VCaP (cell line): ENCODE data around the gene TSPAN18.

Experiments used
- H3K27ac ChIP-seq: fragments of 450-650 bp; 2 replicates; pipeline ENCODE4 v1.5.1; 2017
- CTCF ChIP-seq: fragments of 450-650 bp; conservative IDR thresholded peaks from 2 replicates; pipeline ENCODE4 v1.5.1; 2017; ENCODE audit warnings: mild to moderate bottlenecking, moderate library complexity

Gene TSPAN18

GRCh38 chr11:44954051-44954906 is 227.5 kb downstream of the TSPAN18 start:
- no peak for TF ChIP-seq CTCF
- no peak overlapping the region for H3K27ac ChIP-seq

DNA sequence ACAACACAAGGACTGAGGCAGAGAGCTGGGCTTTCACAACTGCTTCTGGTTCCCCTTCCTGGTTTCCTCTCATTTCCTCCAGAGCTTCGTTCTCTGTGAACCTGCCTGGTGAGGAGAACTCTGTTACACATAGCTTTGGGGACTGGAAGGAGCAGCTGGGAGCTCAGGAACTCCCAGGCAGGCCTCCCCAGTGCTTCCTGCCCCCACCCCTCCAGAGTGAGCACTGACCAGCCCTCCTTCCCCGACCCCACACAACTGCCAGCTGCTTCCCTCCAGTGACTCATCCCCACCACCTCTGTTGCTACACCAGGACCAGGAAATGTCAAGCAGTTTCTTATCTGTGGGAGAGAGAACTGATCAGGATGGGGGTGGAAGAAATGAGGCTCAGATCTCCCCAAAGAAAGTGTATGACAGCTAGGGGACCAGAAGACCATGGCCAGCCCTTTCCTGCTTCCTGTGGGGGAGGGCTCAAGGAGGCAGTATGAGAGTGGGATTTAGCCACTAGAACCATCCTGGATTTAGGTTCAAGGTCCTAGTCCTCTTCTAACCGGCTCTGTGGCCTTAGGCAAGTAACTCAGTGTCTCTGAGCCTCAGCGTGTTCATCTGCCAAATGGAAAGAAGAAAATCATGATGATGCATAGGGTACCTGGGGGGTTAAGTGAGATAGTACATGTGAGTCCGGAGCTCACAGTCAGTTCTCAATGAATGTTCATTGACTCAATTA is 228.4 kb downstream of the TSPAN18 start:
- H3K27ac ChIP-seq: no peak overlapping the region
- TF ChIP-seq CTCF: no peak

- no peak overlapping the region for H3K27ac ChIP-seq
- no peak for TF ChIP-seq CTCF
Measured at GRCh38 chr11:44957040-44957515, 230.3 kb downstream of the TSPAN18 start.

- no peak overlapping the region for H3K27ac ChIP-seq
- no peak for TF ChIP-seq CTCF
Measured at GRCh38 chr11:44957776-44958564, 231.2 kb downstream of the TSPAN18 start.

DNA sequence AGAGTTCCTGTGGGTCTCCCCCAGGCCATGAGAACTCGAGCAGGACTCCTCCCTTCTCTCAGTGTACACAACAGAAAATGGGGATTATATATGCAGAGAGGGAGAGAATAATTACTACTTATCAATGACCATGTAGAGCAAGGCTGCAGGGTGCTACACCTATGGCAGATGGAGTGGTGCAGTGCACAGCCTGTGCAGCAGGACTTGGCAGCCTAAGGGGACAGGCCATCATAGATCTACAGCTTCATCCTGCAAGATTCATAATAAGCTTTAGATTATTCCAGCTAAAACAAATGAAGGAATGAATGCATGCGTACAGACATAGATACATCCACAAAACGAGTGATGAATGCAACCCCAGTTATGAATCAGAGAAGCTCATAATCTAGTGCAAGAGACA is 232.3 kb downstream of the TSPAN18 start:
- H3K27ac ChIP-seq: no peak overlapping the region
- TF ChIP-seq CTCF: no peak

DNA sequence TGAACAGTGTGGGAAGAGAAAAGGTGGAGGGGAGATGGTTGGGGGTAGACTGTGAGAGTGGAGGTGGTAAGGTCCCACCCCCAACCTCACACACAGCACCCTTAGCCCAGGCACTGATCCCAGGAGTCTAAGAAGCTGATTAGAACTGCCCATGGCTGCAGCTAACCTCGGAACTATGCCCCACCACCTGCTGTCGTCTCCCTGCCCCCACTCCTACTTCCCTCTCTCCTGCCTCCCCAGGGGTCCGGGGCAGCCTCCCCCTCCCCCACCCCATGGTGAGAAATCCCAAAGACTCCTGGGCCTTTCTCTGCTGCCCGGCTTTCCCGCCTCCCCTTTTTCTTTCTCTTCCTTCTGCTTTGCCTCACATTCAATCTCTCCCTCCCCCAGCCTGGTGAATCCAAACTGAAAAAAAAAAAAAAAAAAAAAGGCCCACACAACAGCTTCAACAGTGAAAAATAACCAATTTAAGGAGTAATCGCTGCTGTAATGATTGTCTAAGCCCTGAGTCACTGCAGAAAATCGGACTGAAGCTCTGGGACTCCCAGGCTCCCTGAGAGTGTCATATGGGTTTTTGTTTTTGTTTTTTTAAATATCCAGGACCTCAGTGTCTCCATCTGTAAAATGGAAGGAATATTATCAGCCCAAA is 233.6 kb downstream of the TSPAN18 start:
- no peak overlapping the region for H3K27ac ChIP-seq
- TF ChIP-seq CTCF: no peak
